ENCODE results near the gene PIMREG. TPM values are rescaled to one million over a fixed set of nuclear protein-coding genes. Genes with fewer than 3 reads are reported as not detected.

The PIMREG gene
- 10 to 100 TPM in 1 of 2 donors, 1 to 10 TPM in 1; 4.3 to 26.0 TPM for total RNA-seq

DNA sequence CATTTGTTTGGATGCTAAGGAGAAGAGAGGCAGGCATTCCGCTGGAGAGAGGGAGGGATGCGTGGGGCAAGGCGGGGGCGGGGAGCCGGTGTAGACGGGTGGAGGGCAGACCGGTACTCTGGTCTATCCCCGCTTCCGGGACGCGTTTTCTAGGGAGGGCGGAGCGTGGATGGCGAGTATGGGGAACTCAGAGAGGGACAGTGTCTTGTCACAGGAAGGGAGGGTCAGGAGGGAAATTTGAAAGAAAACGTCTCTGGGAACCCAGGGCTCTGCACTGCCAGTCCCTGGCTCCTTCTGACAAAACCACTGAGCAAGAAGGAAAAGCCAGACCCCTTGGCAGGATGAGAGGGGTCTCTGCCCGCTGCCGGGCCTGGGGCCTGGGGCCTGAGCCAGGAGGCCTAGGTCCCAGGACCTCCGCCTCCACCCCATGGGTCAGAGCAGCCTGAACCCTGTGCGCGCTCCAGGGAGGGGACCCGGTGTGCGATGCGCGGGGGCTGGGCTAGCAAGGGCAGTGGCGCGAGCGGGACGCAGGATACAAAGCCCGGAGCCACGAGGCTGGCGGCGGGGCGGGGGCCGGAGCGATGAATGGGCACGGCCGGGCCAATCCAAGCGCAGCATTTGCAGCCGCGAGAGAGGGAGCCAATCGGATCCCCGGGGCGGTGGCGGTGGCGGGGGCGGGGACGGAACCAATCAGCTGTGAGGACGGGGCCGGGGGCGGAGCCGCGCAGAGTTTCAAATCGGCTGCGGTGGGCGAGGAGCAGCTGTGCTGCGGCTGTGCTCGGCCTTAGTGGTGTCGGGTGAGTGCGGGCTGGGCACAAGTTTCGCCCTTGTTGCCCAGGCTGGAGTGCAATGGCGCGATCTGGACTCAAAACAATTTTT, at the start of gene PIMREG:
TSS of gene PIMREG (plus strand) at position 764 of the 879 bp plus-strand sequence. CDS start 656 bp downstream, outside the sequence.
- intact Hi-C loops (cut with DNase I): no loop called here
- Histone ChIP-seq H3K9ac (ENCODE audit: low read depth in 2 of 2, low read length in 2 of 2) (peak within 1 kb of the TSS; percentile 16 to 63), H3K27ac (peak within 1 kb of the TSS; percentile 79), H3K4me1 (no peaks in the 10 kb centered on the region), H3K4me3 (peak within 1 kb of the TSS; percentile 77), H3K36me3 (no peaks in the 10 kb centered on the region), H3K9me3 (no peaks in the 10 kb centered on the region), H3K27me3 (no peaks in the 10 kb centered on the region)
- DNase-seq: peak; percentile 97
- TF ChIP-seq, protein P1, sequence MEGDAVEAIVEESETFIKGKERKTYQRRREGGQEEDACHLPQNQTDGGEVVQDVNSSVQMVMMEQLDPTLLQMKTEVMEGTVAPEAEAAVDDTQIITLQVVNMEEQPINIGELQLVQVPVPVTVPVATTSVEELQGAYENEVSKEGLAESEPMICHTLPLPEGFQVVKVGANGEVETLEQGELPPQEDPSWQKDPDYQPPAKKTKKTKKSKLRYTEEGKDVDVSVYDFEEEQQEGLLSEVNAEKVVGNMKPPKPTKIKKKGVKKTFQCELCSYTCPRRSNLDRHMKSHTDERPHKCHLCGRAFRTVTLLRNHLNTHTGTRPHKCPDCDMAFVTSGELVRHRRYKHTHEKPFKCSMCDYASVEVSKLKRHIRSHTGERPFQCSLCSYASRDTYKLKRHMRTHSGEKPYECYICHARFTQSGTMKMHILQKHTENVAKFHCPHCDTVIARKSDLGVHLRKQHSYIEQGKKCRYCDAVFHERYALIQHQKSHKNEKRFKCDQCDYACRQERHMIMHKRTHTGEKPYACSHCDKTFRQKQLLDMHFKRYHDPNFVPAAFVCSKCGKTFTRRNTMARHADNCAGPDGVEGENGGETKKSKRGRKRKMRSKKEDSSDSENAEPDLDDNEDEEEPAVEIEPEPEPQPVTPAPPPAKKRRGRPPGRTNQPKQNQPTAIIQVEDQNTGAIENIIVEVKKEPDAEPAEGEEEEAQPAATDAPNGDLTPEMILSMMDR (IDR thresholded peaks at IDR 0.05): no peak

GRCh38 chr17:6398955-6399354, 45.3 kb upstream of the PIMREG start:
- Histone ChIP-seq H3K27me3 (no peaks in the 10 kb centered on the region), H3K4me1 (no peaks in the 10 kb centered on the region), H3K9me3 (no peaks in the 10 kb centered on the region), H3K36me3 (no peaks in the 10 kb centered on the region), H3K9ac (ENCODE audit: low read depth in 2 of 2, low read length in 2 of 2) (no peak overlapping the region), H3K27ac (no peak overlapping the region), H3K4me3 (no peak overlapping the region)
- intact Hi-C loops (cut with DNase I): no loop called here
- TF ChIP-seq, protein P1 (IDR thresholded peaks at IDR 0.05): no peak
- no peak for DNase-seq

DNA sequence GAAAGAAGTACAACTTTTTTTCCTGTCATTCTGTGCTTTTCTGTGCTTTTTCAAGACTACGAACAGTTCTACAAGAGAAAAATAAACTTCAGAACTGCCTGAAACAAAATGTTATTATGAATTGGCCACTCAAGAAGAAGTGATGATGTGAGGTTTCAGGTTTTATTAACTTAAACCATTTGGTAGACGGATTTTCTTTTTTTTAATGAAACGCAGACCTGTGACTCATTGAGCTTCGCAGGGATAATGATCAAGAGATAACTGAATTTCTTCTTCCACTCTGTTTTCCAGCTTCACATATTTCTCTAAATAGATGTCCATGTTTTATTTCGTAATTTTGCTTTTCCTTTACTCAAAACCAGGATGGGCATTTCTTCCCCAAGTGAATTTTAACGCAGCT, 42.0 kb upstream of the PIMREG start:
- intact Hi-C loops (cut with DNase I): no loop called here
- H3K27me3 ChIP-seq: no peaks in the 10 kb centered on the region

DNA sequence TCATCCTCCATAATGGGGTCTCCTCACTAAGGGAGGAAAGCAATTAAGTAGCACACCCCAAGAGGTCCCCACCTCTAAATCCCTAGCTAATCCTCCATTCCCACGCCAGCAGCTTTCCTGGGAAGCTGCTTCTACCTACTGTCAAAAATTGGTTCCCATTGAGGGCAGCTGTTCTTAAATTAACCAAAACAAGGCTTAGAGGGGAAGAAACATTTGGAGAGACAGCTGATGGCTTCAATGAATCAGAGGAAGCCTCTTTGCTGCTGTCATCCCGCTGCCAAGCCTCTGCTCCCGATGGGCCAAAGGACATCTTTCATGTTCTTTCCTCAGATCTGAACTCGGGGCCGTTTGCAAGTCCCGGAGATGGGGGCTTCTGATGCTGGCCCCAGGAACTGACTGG, 36.0 kb upstream of the PIMREG start:
- no peaks in the 10 kb centered on the region for H3K4me1 ChIP-seq
- no peak overlapping the region for H3K27ac ChIP-seq
- TF ChIP-seq, protein P1 (IDR thresholded peaks at IDR 0.05): no peak
- no peak overlapping the region for H3K4me3 ChIP-seq
- intact Hi-C loops (cut with DNase I): no loop called here
- no peak overlapping the region for H3K9ac ChIP-seq (ENCODE audit: low read depth in 2 of 2, low read length in 2 of 2)
- no peaks in the 10 kb centered on the region for H3K36me3 ChIP-seq
- H3K27me3 ChIP-seq: no peaks in the 10 kb centered on the region
- no peaks in the 10 kb centered on the region for H3K9me3 ChIP-seq
- no peak for DNase-seq

More for the DNA sequence above, 42.0 kb upstream of the PIMREG start:
- Histone ChIP-seq H3K9ac (ENCODE audit: low read depth in 2 of 2, low read length in 2 of 2) (no peak overlapping the region), H3K4me1 (no peaks in the 10 kb centered on the region), H3K36me3 (no peaks in the 10 kb centered on the region), H3K4me3 (no peak overlapping the region), H3K27ac (no peak overlapping the region), H3K9me3 (no peaks in the 10 kb centered on the region)
- TF ChIP-seq, protein P1 (IDR thresholded peaks at IDR 0.05): no peak
- no peak for DNase-seq

DNA sequence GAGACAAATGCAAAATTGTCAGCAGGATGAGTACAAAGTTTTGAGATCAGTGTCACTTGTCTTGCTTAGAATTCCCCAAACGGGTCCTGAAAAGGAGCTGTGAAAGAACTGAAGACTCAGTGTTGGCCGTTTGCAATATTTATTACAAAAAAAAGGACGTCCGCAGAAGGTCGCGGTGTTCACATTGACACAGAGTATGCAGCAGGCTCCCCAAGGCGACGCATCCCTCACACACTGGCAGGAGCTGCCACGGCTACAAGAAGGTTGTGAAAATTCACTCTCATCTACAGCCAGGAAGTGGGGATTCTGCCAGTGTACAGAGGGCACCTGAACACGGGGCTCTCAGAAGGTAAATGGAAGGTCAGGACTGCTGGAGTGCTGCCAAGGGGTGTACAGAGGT, 35.5 kb upstream of the PIMREG start:
- Histone ChIP-seq H3K9ac (ENCODE audit: low read depth in 2 of 2, low read length in 2 of 2) (no peak overlapping the region), H3K9me3 (no peaks in the 10 kb centered on the region), H3K27ac (no peak overlapping the region), H3K27me3 (no peaks in the 10 kb centered on the region), H3K36me3 (no peaks in the 10 kb centered on the region), H3K4me1 (no peaks in the 10 kb centered on the region), H3K4me3 (no peak overlapping the region)
- intact Hi-C loops (cut with DNase I): no loop called here
- DNase-seq: no peak
- TF ChIP-seq, protein P1 (IDR thresholded peaks at IDR 0.05): no peak
